CD4-positive, CD25-positive, alpha-beta regulatory T cell (primary cell): ENCODE measurements around the gene CMKLR1. TPM values are rescaled to one million over a fixed set of nuclear protein-coding genes. Genes with fewer than 3 reads are reported as not detected.
A peak's percentile ranks its signal among the peaks of the same experiment; 100 is the strongest.

Experiments
- ATAC-seq, 2 donors: fragments of 150-1000 bp; cut with Tn5 transposase; one replicate each; pipeline ENCODE4 v1.10.0; 2021; ENCODE audit warnings: low read depth in 2 of 2, moderate number of reproducible peaks in 2 of 2, moderate library complexity in 1 of 2
- DNase-seq, 3 donors: peaks; one replicate each; pipeline versions ENCODE4 v3.0.0 to v3.0.0-alpha.2; 2012 to 2022; ENCODE audit warnings: mixed read lengths in 1 of 3
- H3K27ac ChIP-seq: one replicate; pipeline ENCODE4 v1.7.0; 2013; ENCODE audit warnings: mild to moderate bottlenecking, low read length; ENCODE audit not compliant: insufficient read depth, poor library complexity, severe bottlenecking
- H3K27me3 ChIP-seq: one replicate; pipeline ENCODE4 v1.7.0; 2013; ENCODE audit warnings: low read length; ENCODE audit not compliant: control insufficient read depth, insufficient read depth
- H3K36me3 ChIP-seq: one replicate; pipeline ENCODE4 v1.7.0; 2013; ENCODE audit warnings: mild to moderate bottlenecking, low read length, moderate library complexity; ENCODE audit not compliant: control insufficient read depth, insufficient read depth
- H3K4me1 ChIP-seq: 2 replicates; pipeline ENCODE4 v1.7.0; 2013; ENCODE audit warnings: mild to moderate bottlenecking, low read length; ENCODE audit not compliant: insufficient read depth, control insufficient read depth, poor library complexity, severe bottlenecking
- H3K4me3 ChIP-seq: one replicate; pipeline ENCODE4 v1.7.0; 2013; ENCODE audit warnings: low read depth, mild to moderate bottlenecking, low read length, moderate library complexity
- H3K9me3 ChIP-seq, 2 experiments: 1 replicate in 1 of 2; 2 replicates in 1 of 2; pipeline ENCODE4 v1.7.0; 2013; ENCODE audit warnings: low read length in 2 of 2, mild to moderate bottlenecking in 1 of 2, moderate library complexity in 1 of 2; ENCODE audit not compliant: control insufficient read depth in 2 of 2
- H3K27ac Mint-ChIP-seq, 3 donors: one replicate each; pipeline ENCODE4 v1.8.0; 2020 to 2022; ENCODE audit warnings: mild to moderate bottlenecking in 3 of 3, mixed read lengths in 3 of 3, moderate library complexity in 2 of 3
- H3K27me3 Mint-ChIP-seq: one replicate; pipeline ENCODE4 v1.8.0; 2022; ENCODE audit warnings: mild to moderate bottlenecking, mixed read lengths
- H3K36me3 Mint-ChIP-seq: one replicate; pipeline ENCODE4 v1.8.0; 2020; ENCODE audit warnings: mixed read lengths
- H3K4me1 Mint-ChIP-seq, 4 donors: one replicate each; pipeline ENCODE4 v1.8.0; 2020 to 2022; ENCODE audit warnings: mixed read lengths in 4 of 4, mild to moderate bottlenecking in 1 of 4
- H3K4me3 Mint-ChIP-seq, 4 donors: one replicate each; pipeline ENCODE4 v1.8.0; 2020 to 2022; ENCODE audit warnings: mild to moderate bottlenecking in 4 of 4, mixed read lengths in 4 of 4, moderate library complexity in 3 of 4
- H3K9me3 Mint-ChIP-seq, 7 donors: one replicate each; pipeline ENCODE4 v1.8.0; 2020 to 2022; ENCODE audit warnings: mixed read lengths in 7 of 7, mild to moderate bottlenecking in 3 of 7, moderate library complexity in 2 of 7
- polyA plus RNA-seq, 4 donors: library from polyadenylated mRNA; unstranded; fragments of 300-500 nt; fragmentation: Illumina TruSeq; gene quantifications; one replicate each; pipeline ENCODE4 v1.2.3, GENCODE V29; 2021
- total RNA-seq: library from RNA; stranded (reverse); gene quantifications from one replicate; pipeline ENCODE4 v1.2.3, GENCODE V29; 2022

CMKLR1 gene
- total and polyA plus RNA-seq, 5 donors from 2014 or later: 0.18 to 1.6 (median 0.30) TPM

GRCh38 chr12:108332791-108333382 is 6.2 kb downstream of the CMKLR1 start:
- peaks cover 18% of the 10 kb centered on the region for H3K4me1 ChIP-seq
- DNase-seq: peak in 1 of 3 donors; percentile 6
- ATAC-seq: peak in 1 of 2 donors; percentile 46

GRCh38 chr12:108328420-108328819 is 10.7 kb downstream of the CMKLR1 start:
- DNase-seq (no peak), ATAC-seq (no peak)
- H3K4me1 ChIP-seq: peaks cover 10% of the 10 kb centered on the region
- peaks cover 11% of the 10 kb centered on the region for H3K27me3 Mint-ChIP-seq
- H3K36me3 ChIP-seq: no peaks in the 10 kb centered on the region
- H3K4me1 Mint-ChIP-seq: peaks cover 0 to 18% (median 6%) of the 10 kb centered on the region in 4 donors
- no peak overlapping the region for H3K4me3 Mint-ChIP-seq
- no peaks in the 10 kb centered on the region for H3K36me3 Mint-ChIP-seq
- H3K4me3 ChIP-seq: no peak overlapping the region
- peaks cover 0 to 4% (median 0%) of the 10 kb centered on the region in 7 donors for H3K9me3 Mint-ChIP-seq
- H3K27me3 ChIP-seq: no peaks in the 10 kb centered on the region
- no peaks in the 10 kb centered on the region for H3K9me3 ChIP-seq
- no peak overlapping the region for H3K27ac ChIP-seq
- H3K27ac Mint-ChIP-seq: no peak overlapping the region

More at GRCh38 chr12:108332791-108333382, 6.2 kb downstream of the CMKLR1 start:
- no peak overlapping the region for H3K4me3 ChIP-seq
- H3K36me3 Mint-ChIP-seq: no peaks in the 10 kb centered on the region
- H3K27ac ChIP-seq: no peak overlapping the region
- H3K27me3 ChIP-seq: no peaks in the 10 kb centered on the region
- H3K36me3 ChIP-seq: no peaks in the 10 kb centered on the region
- peaks cover 0 to 5% (median 0%) of the 10 kb centered on the region in 7 donors for H3K9me3 Mint-ChIP-seq
- peak overlapping the region in 1 of 3 donors; percentile 28 for H3K27ac Mint-ChIP-seq
- H3K4me3 Mint-ChIP-seq: peak overlapping the region in 1 of 4 donors; percentile 46
- peaks cover 9% of the 10 kb centered on the region for H3K27me3 Mint-ChIP-seq
- H3K9me3 ChIP-seq: no peaks in the 10 kb centered on the region
- H3K4me1 Mint-ChIP-seq: peaks cover 5 to 32% (median 13%) of the 10 kb centered on the region in 4 donors

DNA sequence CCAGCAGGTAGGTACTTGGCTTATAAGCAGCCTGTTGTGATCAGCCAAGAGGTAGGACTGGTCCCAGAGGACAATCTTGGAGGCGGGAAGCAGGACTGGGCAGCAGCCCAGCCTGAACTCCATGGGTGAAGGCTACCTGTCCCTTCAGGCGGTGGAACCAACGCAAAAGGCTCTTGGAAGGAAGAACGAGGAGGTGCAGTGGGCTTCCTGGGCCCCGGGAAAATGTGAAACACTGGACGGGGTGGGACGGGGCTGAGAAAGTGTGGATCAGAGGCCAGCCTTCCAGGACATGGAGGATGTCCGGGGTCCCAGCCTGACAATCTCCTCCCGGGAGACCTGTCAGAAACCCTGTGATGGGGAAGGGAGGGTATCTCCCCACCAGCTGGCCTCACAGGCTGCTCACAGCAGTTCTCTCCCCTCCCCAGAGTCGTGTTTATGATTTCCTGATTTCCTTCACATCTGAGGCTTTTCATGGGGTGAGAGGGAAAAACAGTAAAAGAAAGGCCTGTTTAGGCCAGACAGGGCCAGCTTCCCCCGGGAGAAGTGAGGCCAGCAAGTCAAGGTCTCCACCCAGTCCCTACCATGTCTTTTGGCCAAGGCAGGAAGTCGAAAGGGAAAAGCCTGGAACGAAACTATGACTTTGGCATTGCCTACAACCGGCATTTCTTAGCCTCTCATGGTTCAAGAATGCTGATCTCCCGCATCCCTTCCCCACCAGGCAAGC is 11.3 kb downstream of the CMKLR1 start:
- Mint-ChIP-seq H3K27me3 (peaks cover 11% of the 10 kb centered on the region), H3K4me1 (peaks cover 0 to 12% (median 5%) of the 10 kb centered on the region in 4 donors), H3K9me3 (peaks cover 0 to 4% (median 0%) of the 10 kb centered on the region in 7 donors), H3K27ac (no peak overlapping the region), H3K4me3 (no peak overlapping the region), H3K36me3 (no peaks in the 10 kb centered on the region)
- no peak for DNase-seq
- Histone ChIP-seq H3K9me3 (no peaks in the 10 kb centered on the region), H3K27ac (no peak overlapping the region), H3K27me3 (no peaks in the 10 kb centered on the region), H3K36me3 (no peaks in the 10 kb centered on the region), H3K4me3 (no peak overlapping the region), H3K4me1 (peaks cover 5% of the 10 kb centered on the region)
- ATAC-seq: no peak

DNA sequence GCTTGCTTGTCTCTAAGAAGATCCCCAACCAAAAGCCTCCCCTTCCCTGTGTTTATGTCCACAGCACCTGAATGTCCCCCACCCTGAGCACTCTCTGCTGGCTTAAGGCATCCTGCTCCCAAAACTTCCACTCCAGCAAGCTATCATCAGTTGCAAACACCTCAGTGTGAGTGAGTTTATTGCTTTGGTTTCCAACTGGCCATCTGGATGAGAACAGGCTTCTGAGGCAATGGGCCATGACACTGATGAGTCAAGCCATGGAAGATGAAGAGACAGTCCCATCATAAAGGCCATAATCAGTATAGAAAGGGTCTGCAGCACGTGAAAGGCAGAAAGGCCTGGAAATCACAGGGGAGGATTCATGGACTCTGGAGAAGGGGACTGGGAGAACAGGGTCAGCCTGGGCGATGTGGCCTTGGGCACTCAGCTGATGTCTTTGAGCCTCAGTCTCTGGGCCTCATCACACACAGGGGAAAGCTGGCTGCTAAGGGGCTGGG is 12.8 kb downstream of the CMKLR1 start:
- Mint-ChIP-seq H3K27ac (no peak overlapping the region), H3K36me3 (no peaks in the 10 kb centered on the region)

GRCh38 chr12:108325549-108325948 is 13.6 kb downstream of the CMKLR1 start:
- no peaks in the 10 kb centered on the region for H3K4me1 ChIP-seq
- no peaks in the 10 kb centered on the region for H3K36me3 ChIP-seq
- no peak for DNase-seq
- no peak overlapping the region for H3K27ac ChIP-seq
- H3K4me1 Mint-ChIP-seq: peaks cover 0 to 4% (median 0%) of the 10 kb centered on the region in 4 donors
- H3K9me3 Mint-ChIP-seq: peaks cover 0 to 3% (median 0%) of the 10 kb centered on the region in 7 donors
- no peak for ATAC-seq
- no peaks in the 10 kb centered on the region for H3K9me3 ChIP-seq
- peaks cover 13% of the 10 kb centered on the region for H3K27me3 Mint-ChIP-seq
- H3K27ac Mint-ChIP-seq: peak overlapping the region in 2 of 3 donors; percentile 50 to 76
- H3K4me3 ChIP-seq: no peak overlapping the region
- H3K4me3 Mint-ChIP-seq: no peak overlapping the region
- no peaks in the 10 kb centered on the region for H3K27me3 ChIP-seq
- H3K36me3 Mint-ChIP-seq: no peaks in the 10 kb centered on the region

More for the DNA sequence above, 12.8 kb downstream of the CMKLR1 start:
- Mint-ChIP-seq H3K9me3 (peaks cover 0 to 4% (median 0%) of the 10 kb centered on the region in 7 donors), H3K4me3 (no peak overlapping the region), H3K4me1 (peaks cover 0 to 4% (median 0%) of the 10 kb centered on the region in 4 donors), H3K27me3 (peaks cover 11% of the 10 kb centered on the region)
- Histone ChIP-seq H3K9me3 (no peaks in the 10 kb centered on the region), H3K4me3 (no peak overlapping the region), H3K4me1 (no peaks in the 10 kb centered on the region), H3K36me3 (no peaks in the 10 kb centered on the region), H3K27me3 (no peaks in the 10 kb centered on the region), H3K27ac (no peak overlapping the region)
- no peak for DNase-seq
- ATAC-seq: no peak

- no peaks in the 10 kb centered on the region for H3K9me3 ChIP-seq
- H3K27ac ChIP-seq: no peak overlapping the region
- Mint-ChIP-seq H3K36me3 (no peaks in the 10 kb centered on the region), H3K27me3 (peaks cover 15% of the 10 kb centered on the region), H3K4me1 (peaks cover 0 to 4% (median 0%) of the 10 kb centered on the region in 4 donors), H3K4me3 (no peak overlapping the region), H3K9me3 (peaks cover 0 to 2% (median 0%) of the 10 kb centered on the region in 7 donors), H3K27ac (no peak overlapping the region)
- no peak for ATAC-seq
- no peak for DNase-seq
- no peaks in the 10 kb centered on the region for H3K36me3 ChIP-seq
- no peak overlapping the region for H3K4me3 ChIP-seq
- H3K27me3 ChIP-seq: no peaks in the 10 kb centered on the region
- no peaks in the 10 kb centered on the region for H3K4me1 ChIP-seq
These were observed 14.1 kb downstream of the CMKLR1 start for GRCh38 chr12:108325018-108325358.

DNA sequence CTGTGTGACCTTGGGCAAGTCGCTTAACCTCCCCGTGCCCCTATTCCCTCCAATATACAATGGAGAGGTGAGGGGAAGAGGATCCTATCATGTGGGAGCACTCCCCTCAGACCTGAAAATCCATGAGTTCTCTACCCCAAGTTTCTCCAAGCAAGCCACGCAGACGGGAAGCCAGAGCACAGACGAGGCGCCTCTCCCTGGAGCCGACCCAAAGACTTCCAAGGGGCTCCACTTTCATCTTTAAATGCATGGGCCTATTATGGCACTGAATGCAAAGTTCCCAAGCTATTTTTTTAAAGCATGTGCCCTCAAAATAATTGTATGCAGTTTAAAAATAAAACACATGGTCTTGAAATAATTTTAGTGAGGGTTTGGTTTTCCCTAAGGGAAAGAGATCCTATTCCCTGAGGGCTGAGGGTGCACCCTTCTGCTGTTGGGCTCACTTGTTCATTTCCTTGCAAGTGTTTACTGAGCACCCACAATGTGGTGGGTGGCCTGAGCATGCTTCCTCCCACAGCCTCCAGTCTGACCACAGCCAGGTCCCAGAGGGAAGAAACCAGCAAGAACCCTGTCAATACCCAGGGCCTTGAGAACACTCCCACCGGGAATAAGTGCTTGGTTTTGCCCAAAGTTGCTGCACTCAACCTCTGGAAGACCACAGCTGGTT is 14.6 kb downstream of the CMKLR1 start:
- Mint-ChIP-seq H3K4me1 (peaks cover 0 to 4% (median under 1%) of the 10 kb centered on the region in 4 donors), H3K9me3 (peaks cover 0 to 2% (median 0%) of the 10 kb centered on the region in 7 donors), H3K27ac (no peak overlapping the region), H3K27me3 (peaks cover 15% of the 10 kb centered on the region), H3K4me3 (no peak overlapping the region), H3K36me3 (no peaks in the 10 kb centered on the region)
- H3K4me1 ChIP-seq: no peaks in the 10 kb centered on the region
- no peaks in the 10 kb centered on the region for H3K9me3 ChIP-seq
- H3K4me3 ChIP-seq: no peak overlapping the region
- H3K27me3 ChIP-seq: no peaks in the 10 kb centered on the region
- ATAC-seq (no peak), DNase-seq (no peak)
- H3K27ac ChIP-seq: no peak overlapping the region
- H3K36me3 ChIP-seq: no peaks in the 10 kb centered on the region
